ENCODE measurements around the gene CDYL. TPM values are rescaled to one million over a fixed set of nuclear protein-coding genes. Genes with fewer than 3 reads are reported as not detected.

CDYL gene
- polyA plus RNA-seq, 1 of the 3 experiments (the other 2 are of a cell fraction), result 13.3 TPM

GRCh38 chr6:4759997-4760396, 16.2 kb upstream of the CDYL start:
- Histone ChIP-seq H3K27ac (ENCODE audit: low read depth in 2 of 2, low read length in 1 of 2) (no peak overlapping the region), H3F3A (replicated peaks; ENCODE audit: insufficient read depth) (no peaks in the 10 kb centered on the region), H3K36me3 (replicated peaks in 1 of 2; ENCODE audit: control insufficient read depth in 1 of 2, insufficient read depth in 2 of 2, low read length in 1 of 2) (no peaks in the 10 kb centered on the region), H4K20me1 (ENCODE audit: insufficient read depth) (no peaks in the 10 kb centered on the region), H3K27me3 (ENCODE audit: insufficient read depth) (no peaks in the 10 kb centered on the region; the same call in 1 of the 2 replicates), H3K9me2 (no peaks in the 10 kb centered on the region), H3K79me2 (ENCODE audit: insufficient read depth) (no peaks in the 10 kb centered on the region), H3K4me3 (ENCODE audit: low read depth in 2 of 2, low read length in 1 of 2) (peak overlapping the region in 1 of 2 experiments; percentile 11; a peak in 1 of 4 replicates), H3K9ac (no peak overlapping the region), H2AFZ (ENCODE audit: low read depth) (no peak overlapping the region), H3K4me1 (ENCODE audit: control insufficient read depth in 1 of 2, insufficient read depth in 2 of 2, low read depth in 1 of 2, low read length in 1 of 2) (no peaks in the 10 kb centered on the region), H3K9me3 (peaks cover 5% of the 10 kb centered on the region), H3K4me2 (no peak overlapping the region)
- DNase-seq, result no peak
- 14% methylated on average over 1 of the region's 1 CpG for WGBS (ENCODE audit: low lambda C conversion rate)
- ChIA-PET CTCF (interaction anchor here (0.7 kb wide), 1 partner anchor 38 kb away, joined by 3 read pairs; no protein-coding TSS in a partner anchor), POLR2A (no interaction called here)
- TF ChIP-seq PBX3 (IDR thresholded peaks at IDR 0.05), result no peak
- no peak for TF ChIP-seq GATA2 (CRISPR knock-in tag; IDR thresholded peaks at IDR 0.05)
- no peak for TF ChIP-seq NRF1 (IDR thresholded peaks at IDR 0.05; ENCODE audit: low read depth, low read length)
- TF ChIP-seq REST (IDR thresholded peaks at IDR 0.05; ENCODE audit: low read depth, low read length), result no peak
- TF ChIP-seq MEF2A (IDR thresholded peaks at IDR 0.05; ENCODE audit: borderline replicate concordance, low read depth), result no peak
- TF ChIP-seq EP300 (IDR thresholded peaks at IDR 0.05; ENCODE audit: borderline replicate concordance in 1 of 2, low read depth in 1 of 2, low read length in 1 of 2), result no peak
- TF ChIP-seq CHD2 (IDR thresholded peaks at IDR 0.05; ENCODE audit: low read length, partially characterized antibody), result no peak
- no peak for TF ChIP-seq JUND (IDR thresholded peaks at IDR 0.05)
- no peak for TF ChIP-seq GABPA (IDR thresholded peaks at IDR 0.05; ENCODE audit: low read depth)
- TF ChIP-seq TAF1 (IDR thresholded peaks at IDR 0.05; ENCODE audit: borderline replicate concordance, low read depth, low read length), result no peak
- TF ChIP-seq CTCF (IDR thresholded peaks at IDR 0.05), result no peak
- no peak for TF ChIP-seq RXRA (IDR thresholded peaks at IDR 0.05; ENCODE audit: borderline replicate concordance, low read depth)
- no peak for TF ChIP-seq ELF1 (IDR thresholded peaks at IDR 0.05)
- no peak for TF ChIP-seq RAD21 (IDR thresholded peaks at IDR 0.05; ENCODE audit: low read length)
